Measurements from ENCODE around the gene NREP.

GRCh38 chr5:111699976-111700375 is 57.0 kb downstream of the NREP start:
- TF ChIP-seq, protein P1, sequence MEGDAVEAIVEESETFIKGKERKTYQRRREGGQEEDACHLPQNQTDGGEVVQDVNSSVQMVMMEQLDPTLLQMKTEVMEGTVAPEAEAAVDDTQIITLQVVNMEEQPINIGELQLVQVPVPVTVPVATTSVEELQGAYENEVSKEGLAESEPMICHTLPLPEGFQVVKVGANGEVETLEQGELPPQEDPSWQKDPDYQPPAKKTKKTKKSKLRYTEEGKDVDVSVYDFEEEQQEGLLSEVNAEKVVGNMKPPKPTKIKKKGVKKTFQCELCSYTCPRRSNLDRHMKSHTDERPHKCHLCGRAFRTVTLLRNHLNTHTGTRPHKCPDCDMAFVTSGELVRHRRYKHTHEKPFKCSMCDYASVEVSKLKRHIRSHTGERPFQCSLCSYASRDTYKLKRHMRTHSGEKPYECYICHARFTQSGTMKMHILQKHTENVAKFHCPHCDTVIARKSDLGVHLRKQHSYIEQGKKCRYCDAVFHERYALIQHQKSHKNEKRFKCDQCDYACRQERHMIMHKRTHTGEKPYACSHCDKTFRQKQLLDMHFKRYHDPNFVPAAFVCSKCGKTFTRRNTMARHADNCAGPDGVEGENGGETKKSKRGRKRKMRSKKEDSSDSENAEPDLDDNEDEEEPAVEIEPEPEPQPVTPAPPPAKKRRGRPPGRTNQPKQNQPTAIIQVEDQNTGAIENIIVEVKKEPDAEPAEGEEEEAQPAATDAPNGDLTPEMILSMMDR (IDR thresholded peaks at IDR 0.05; ENCODE audit: insufficient read depth, low read length), result no peak
- TF ChIP-seq POLR2AphosphoS5 (IDR thresholded peaks at IDR 0.05; ENCODE audit: low read depth) (no peak), SPI1 (IDR thresholded peaks at IDR 0.05; ENCODE audit: borderline replicate concordance, low read depth) (no peak), GABPA (IDR thresholded peaks at IDR 0.05; ENCODE audit: low read depth) (no peak)
- TF ChIP-seq, protein P2, sequence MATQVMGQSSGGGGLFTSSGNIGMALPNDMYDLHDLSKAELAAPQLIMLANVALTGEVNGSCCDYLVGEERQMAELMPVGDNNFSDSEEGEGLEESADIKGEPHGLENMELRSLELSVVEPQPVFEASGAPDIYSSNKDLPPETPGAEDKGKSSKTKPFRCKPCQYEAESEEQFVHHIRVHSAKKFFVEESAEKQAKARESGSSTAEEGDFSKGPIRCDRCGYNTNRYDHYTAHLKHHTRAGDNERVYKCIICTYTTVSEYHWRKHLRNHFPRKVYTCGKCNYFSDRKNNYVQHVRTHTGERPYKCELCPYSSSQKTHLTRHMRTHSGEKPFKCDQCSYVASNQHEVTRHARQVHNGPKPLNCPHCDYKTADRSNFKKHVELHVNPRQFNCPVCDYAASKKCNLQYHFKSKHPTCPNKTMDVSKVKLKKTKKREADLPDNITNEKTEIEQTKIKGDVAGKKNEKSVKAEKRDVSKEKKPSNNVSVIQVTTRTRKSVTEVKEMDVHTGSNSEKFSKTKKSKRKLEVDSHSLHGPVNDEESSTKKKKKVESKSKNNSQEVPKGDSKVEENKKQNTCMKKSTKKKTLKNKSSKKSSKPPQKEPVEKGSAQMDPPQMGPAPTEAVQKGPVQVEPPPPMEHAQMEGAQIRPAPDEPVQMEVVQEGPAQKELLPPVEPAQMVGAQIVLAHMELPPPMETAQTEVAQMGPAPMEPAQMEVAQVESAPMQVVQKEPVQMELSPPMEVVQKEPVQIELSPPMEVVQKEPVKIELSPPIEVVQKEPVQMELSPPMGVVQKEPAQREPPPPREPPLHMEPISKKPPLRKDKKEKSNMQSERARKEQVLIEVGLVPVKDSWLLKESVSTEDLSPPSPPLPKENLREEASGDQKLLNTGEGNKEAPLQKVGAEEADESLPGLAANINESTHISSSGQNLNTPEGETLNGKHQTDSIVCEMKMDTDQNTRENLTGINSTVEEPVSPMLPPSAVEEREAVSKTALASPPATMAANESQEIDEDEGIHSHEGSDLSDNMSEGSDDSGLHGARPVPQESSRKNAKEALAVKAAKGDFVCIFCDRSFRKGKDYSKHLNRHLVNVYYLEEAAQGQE (IDR thresholded peaks at IDR 0.05; ENCODE audit: insufficient replicate concordance, low read depth), result no peak

Measured in HL-60 (cell line).